ENCODE results near the gene FRAT2.
"Not testable (repeated sequence)": the region's sequence is repeated elsewhere in the genome, so short reads cannot be mapped to it uniquely, and the experiment has no call there.

The FRAT2 gene

DNA sequence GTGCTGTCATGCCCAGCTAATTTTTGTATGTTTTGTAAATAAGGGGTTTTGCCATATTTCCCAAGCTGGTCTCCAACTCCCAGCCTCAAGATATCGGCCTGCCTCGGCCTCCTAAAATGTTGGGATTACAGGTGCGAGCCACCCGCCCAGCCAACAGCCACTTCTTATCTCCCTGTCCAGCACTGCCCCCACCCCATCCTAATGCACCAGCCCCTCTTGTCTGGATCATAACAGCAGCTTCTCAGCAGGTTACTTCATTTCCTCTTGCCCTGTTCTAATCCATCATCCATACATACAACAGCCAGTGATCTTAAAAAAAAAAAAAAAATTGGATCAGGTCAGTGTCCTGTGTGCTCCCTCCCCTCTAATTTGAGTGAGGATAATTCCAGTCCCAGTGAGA, 12.8 kb upstream of the FRAT2 start:
- TF ChIP-seq, protein P1, sequence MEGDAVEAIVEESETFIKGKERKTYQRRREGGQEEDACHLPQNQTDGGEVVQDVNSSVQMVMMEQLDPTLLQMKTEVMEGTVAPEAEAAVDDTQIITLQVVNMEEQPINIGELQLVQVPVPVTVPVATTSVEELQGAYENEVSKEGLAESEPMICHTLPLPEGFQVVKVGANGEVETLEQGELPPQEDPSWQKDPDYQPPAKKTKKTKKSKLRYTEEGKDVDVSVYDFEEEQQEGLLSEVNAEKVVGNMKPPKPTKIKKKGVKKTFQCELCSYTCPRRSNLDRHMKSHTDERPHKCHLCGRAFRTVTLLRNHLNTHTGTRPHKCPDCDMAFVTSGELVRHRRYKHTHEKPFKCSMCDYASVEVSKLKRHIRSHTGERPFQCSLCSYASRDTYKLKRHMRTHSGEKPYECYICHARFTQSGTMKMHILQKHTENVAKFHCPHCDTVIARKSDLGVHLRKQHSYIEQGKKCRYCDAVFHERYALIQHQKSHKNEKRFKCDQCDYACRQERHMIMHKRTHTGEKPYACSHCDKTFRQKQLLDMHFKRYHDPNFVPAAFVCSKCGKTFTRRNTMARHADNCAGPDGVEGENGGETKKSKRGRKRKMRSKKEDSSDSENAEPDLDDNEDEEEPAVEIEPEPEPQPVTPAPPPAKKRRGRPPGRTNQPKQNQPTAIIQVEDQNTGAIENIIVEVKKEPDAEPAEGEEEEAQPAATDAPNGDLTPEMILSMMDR (IDR thresholded peaks at IDR 0.05; ENCODE audit: borderline replicate concordance, control extremely low read depth, extremely low read depth, insufficient read depth, missing control alignments) = no peak
- no peak for DNase-seq (ENCODE audit: low spot score)
- in situ Hi-C loops (cut with MboI; ENCODE audit: low sequenced_read_pairs, unreplicated experiment) = no loop called here

DNA sequence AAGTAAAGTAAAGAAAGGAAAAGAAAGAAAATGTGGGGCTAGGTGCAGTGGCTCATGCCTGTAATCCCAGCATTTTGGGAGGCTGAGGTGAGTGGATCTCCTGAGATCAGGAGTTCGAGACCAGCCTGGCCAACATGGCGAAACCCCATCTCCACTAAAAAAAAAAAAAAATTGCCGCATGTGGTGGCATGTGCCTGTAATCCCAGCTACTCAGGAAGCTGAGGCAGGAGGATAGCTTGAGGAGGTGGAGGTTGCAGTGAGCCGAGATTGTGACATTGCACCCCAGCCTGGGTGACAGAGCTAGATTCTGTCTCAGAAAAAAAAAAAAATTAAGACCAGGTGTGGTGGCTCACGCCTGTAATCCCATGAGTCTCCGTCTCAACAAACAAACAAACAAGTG, 9.1 kb upstream of the FRAT2 start:
- in situ Hi-C loops (cut with MboI; ENCODE audit: low sequenced_read_pairs, unreplicated experiment); DNase-seq (ENCODE audit: low spot score): not testable (repeated sequence)

- in situ Hi-C loops (cut with MboI; ENCODE audit: low sequenced_read_pairs, unreplicated experiment) = no loop called here
- TF ChIP-seq, protein P1 (IDR thresholded peaks at IDR 0.05; ENCODE audit: borderline replicate concordance, control extremely low read depth, extremely low read depth, insufficient read depth, missing control alignments) = no peak
- no peak for DNase-seq (ENCODE audit: low spot score)
These were observed 6.9 kb upstream of the FRAT2 start for GRCh38 chr10:97341416-97341815.

GRCh38 chr10:97338041-97338440, 3.5 kb upstream of the FRAT2 start:
- TF ChIP-seq, protein P1 (IDR thresholded peaks at IDR 0.05; ENCODE audit: borderline replicate concordance, control extremely low read depth, extremely low read depth, insufficient read depth, missing control alignments) = no peak
- in situ Hi-C loops (cut with MboI; ENCODE audit: low sequenced_read_pairs, unreplicated experiment) = no loop called here
- DNase-seq (ENCODE audit: low spot score) = no peak

- TF ChIP-seq, protein P1 (IDR thresholded peaks at IDR 0.05; ENCODE audit: borderline replicate concordance, control extremely low read depth, extremely low read depth, insufficient read depth, missing control alignments) = no peak
- no peak for DNase-seq (ENCODE audit: low spot score)
- in situ Hi-C loops (cut with MboI; ENCODE audit: low sequenced_read_pairs, unreplicated experiment) = no loop called here
These were observed 2.7 kb upstream of the FRAT2 start for GRCh38 chr10:97336942-97337831.

DNA sequence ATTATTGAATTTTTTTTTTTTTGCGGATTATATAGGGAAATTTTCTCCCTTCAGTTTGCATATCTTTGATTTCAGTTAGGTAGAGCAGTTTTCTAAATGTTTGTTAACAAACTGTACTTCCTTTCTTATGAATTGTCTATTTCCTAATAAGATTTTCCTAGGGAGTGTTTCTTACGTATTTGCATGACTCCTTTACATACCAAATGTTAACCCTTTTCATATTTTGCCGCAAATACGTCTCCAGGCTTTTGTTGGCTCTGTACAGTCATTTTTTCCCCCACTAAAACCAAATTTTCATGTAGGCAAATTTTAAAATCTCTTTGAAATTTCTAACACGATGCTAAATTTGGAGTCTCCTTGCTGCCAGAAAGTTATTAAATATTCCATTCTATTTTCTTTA, 1.9 kb upstream of the FRAT2 start:
- TF ChIP-seq, protein P1 (IDR thresholded peaks at IDR 0.05; ENCODE audit: borderline replicate concordance, control extremely low read depth, extremely low read depth, insufficient read depth, missing control alignments) = no peak
- in situ Hi-C loops (cut with MboI; ENCODE audit: low sequenced_read_pairs, unreplicated experiment) = no loop called here
- DNase-seq (ENCODE audit: low spot score) = no peak

DNA sequence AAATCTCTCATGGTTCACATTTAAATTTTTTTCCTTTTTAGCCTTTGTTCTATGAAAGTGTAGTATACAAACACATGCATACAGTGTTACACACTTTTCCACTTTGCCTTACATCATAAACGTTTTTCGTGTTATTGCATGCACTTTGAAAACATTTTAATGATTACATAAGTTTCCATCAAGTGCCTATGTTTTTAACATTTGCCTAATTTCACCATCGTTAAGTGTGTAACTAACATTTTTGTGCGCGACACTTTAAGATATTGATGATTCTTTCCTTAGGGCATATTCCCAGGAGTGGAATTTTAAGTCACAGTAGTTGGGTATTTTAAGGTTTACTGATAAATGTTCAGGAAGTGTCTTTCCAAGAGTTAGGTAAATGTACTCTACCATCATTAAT, 1.5 kb upstream of the FRAT2 start:
- in situ Hi-C loops (cut with MboI; ENCODE audit: low sequenced_read_pairs, unreplicated experiment) = no loop called here
- DNase-seq (ENCODE audit: low spot score) = no peak
- TF ChIP-seq, protein P1 (IDR thresholded peaks at IDR 0.05; ENCODE audit: borderline replicate concordance, control extremely low read depth, extremely low read depth, insufficient read depth, missing control alignments) = no peak

Measured in GM13976 (cell line).